ENCODE measurements around the gene CALD1. TPM values are rescaled to one million over a fixed set of nuclear protein-coding genes. Genes with fewer than 3 reads are reported as not detected.

The CALD1 gene
- total RNA-seq, 1 experiment from 2014 or later = 230 TPM

GRCh38 chr7:134995239-134996096 lies 216.0 kb downstream of the CALD1 start:
- peak; percentile 8 for DNase-seq (ENCODE audit: low read depth)

GRCh38 chr7:134996097-134996550 lies 216.7 kb downstream of the CALD1 start:
- DNase-seq (ENCODE audit: low read depth) = no peak

GRCh38 chr7:134997214-134997885 lies 217.9 kb downstream of the CALD1 start:
- no peak for DNase-seq (ENCODE audit: low read depth)

GRCh38 chr7:134999136-134999535 lies 219.7 kb downstream of the CALD1 start:
- DNase-seq (ENCODE audit: low read depth) = no peak

- DNase-seq (ENCODE audit: low read depth) = peak; percentile 56
These were observed 222.1 kb downstream of the CALD1 start for GRCh38 chr7:135001390-135002165.

GRCh38 chr7:135012229-135012628 lies 232.8 kb downstream of the CALD1 start:
- no peak for DNase-seq (ENCODE audit: low read depth)

Other genes with a start within 250 kb of the CALD1 start
- gene AKR1B15, start 230.5 kb upstream of the CALD1 start, total RNA-seq (2014; rRNA removed) = 0.06 TPM in 1 of 2 replicates, not detected in the other
- 32.2 and 37.1 TPM in 2 replicates for gene BPGM, start 132.8 kb upstream of the CALD1 start, total RNA-seq (2014; rRNA removed)
- gene AGBL3, start 206.9 kb downstream of the CALD1 start, total RNA-seq (2014; rRNA removed) = 0.38 and 1.0 TPM in 2 replicates

All from LHCN-M2 (cell line).